Measurements from ENCODE around the gene NTF4. TPM values are rescaled to one million over a fixed set of nuclear protein-coding genes. Genes with fewer than 3 reads are reported as not detected.

Gene NTF4
- polyA plus RNA-seq, 1 experiment, result not detected

DNA sequence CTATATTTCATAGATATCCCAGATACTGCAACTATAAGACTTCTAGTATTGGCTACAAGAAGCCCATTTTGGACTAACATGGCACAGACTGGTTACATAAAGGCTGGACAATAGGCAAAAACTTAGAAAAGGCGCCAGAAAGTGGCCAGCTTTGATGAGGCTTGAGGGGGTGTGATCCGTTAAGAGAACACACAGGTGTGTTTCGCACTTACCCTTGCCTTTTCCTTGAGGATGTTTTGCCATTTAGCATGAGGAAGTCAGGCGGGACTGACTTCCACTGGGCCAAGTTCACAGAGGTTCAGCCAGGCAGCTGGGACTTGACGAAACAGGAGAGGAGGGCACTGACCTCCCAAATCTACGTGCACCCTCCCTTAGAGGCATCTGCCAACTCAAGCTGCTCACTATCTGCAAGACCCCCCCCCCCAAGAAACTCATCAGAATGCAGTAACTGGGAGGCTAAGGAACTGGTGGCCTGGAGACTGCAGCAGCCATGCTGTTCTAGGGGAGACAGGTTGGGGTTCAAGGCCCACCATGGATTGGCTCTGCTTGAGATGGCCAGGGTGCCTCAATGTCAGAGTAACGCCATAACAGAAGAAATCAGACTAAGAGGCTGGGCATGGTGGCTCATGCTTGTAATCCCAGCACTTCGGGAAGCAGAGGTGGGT lies 45.1 kb upstream of the NTF4 start:
- H3K36me3 ChIP-seq (ENCODE audit: control insufficient read depth, insufficient read depth, low read length), result peaks cover 25% of the 10 kb centered on the region
- POLR2A ChIA-PET, result no interaction called here

GRCh38 chr19:49109051-49109450 lies 44.4 kb upstream of the NTF4 start:
- ChIA-PET POLR2A (no interaction called here), CTCF (interaction anchor here (0.5 to 4.9 kb wide), 3 partner anchors 11 to 34 kb away, joined by 4 to 34 read pairs (median 7); no protein-coding TSS in a partner anchor)

More for the DNA sequence above, 45.1 kb upstream of the NTF4 start:
- TF ChIP-seq, protein P1, sequence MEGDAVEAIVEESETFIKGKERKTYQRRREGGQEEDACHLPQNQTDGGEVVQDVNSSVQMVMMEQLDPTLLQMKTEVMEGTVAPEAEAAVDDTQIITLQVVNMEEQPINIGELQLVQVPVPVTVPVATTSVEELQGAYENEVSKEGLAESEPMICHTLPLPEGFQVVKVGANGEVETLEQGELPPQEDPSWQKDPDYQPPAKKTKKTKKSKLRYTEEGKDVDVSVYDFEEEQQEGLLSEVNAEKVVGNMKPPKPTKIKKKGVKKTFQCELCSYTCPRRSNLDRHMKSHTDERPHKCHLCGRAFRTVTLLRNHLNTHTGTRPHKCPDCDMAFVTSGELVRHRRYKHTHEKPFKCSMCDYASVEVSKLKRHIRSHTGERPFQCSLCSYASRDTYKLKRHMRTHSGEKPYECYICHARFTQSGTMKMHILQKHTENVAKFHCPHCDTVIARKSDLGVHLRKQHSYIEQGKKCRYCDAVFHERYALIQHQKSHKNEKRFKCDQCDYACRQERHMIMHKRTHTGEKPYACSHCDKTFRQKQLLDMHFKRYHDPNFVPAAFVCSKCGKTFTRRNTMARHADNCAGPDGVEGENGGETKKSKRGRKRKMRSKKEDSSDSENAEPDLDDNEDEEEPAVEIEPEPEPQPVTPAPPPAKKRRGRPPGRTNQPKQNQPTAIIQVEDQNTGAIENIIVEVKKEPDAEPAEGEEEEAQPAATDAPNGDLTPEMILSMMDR (IDR thresholded peaks at IDR 0.05; ENCODE audit: insufficient read depth, low read depth, low read length), result no peak
- Histone ChIP-seq H3K27me3 (ENCODE audit: control insufficient read depth, insufficient read depth, low read length) (no peaks in the 10 kb centered on the region), H3K4me3 (ENCODE audit: low read depth, low read length) (no peak overlapping the region)
- CTCF ChIA-PET, result interaction anchor here (0.7 to 4.9 kb wide), 4 partner anchors 11 to 89 kb away, joined by 3 to 34 read pairs (median 5); no protein-coding TSS in a partner anchor
- no peak for DNase-seq (ENCODE audit: low read depth)

GRCh38 chr19:49107625-49108459 lies 43.2 kb upstream of the NTF4 start:
- no peak overlapping the region for H3K4me3 ChIP-seq (ENCODE audit: low read depth, low read length)
- peaks cover 38% of the 10 kb centered on the region for H3K36me3 ChIP-seq (ENCODE audit: control insufficient read depth, insufficient read depth, low read length)
- TF ChIP-seq, protein P1 (IDR thresholded peaks at IDR 0.05; ENCODE audit: insufficient read depth, low read depth, low read length), result no peak
- H3K27me3 ChIP-seq (ENCODE audit: control insufficient read depth, insufficient read depth, low read length), result no peaks in the 10 kb centered on the region
- CTCF ChIA-PET, result interaction anchor here (2.5 to 4.9 kb wide), 3 partner anchors 9 to 20 kb away, joined by 7 to 34 read pairs (median 11); no protein-coding TSS in a partner anchor
- DNase-seq (ENCODE audit: low read depth), result no peak
- POLR2A ChIA-PET, result no interaction called here

More at GRCh38 chr19:49109051-49109450, 44.4 kb upstream of the NTF4 start:
- Histone ChIP-seq H3K4me3 (ENCODE audit: low read depth, low read length) (no peak overlapping the region), H3K36me3 (ENCODE audit: control insufficient read depth, insufficient read depth, low read length) (peaks cover 29% of the 10 kb centered on the region), H3K27me3 (ENCODE audit: control insufficient read depth, insufficient read depth, low read length) (no peaks in the 10 kb centered on the region)
- TF ChIP-seq, protein P1 (IDR thresholded peaks at IDR 0.05; ENCODE audit: insufficient read depth, low read depth, low read length), result no peak
- DNase-seq (ENCODE audit: low read depth), result no peak

DNA sequence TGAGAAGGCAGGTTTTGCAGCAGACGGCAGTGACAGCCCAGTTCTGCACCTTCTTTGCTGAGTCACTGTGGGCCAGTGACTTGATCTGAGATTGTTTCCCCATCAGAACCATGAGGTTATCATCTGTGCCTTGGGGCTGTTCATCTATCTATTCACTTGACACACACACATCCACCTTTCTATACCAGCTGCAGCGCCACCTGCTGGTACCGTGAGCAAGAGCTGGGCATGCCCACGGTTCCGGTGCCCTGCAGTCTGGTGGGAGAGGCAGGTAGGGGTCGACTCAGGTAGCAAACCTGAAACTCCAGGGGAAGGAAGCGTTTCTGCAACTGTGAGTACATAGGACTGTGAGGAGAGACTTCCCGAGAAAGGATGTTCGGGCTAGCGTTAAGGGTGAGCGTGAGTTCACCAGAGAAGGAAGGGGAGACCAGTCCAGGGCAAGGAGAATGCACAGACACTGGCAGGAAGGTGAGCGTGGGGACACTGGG lies 42.1 kb upstream of the NTF4 start:
- Histone ChIP-seq H3K4me3 (ENCODE audit: low read depth, low read length) (no peak overlapping the region), H3K36me3 (ENCODE audit: control insufficient read depth, insufficient read depth, low read length) (peaks cover 46% of the 10 kb centered on the region), H3K27me3 (ENCODE audit: control insufficient read depth, insufficient read depth, low read length) (no peaks in the 10 kb centered on the region)
- DNase-seq (ENCODE audit: low read depth), result no peak
- ChIA-PET POLR2A (no interaction called here), CTCF (interaction anchor here (0.7 to 2.8 kb wide), 13 partner anchors 7 to 102 kb away, joined by 3 to 21 read pairs (median 5); partner anchors contain the start of gene LIN7B)
- TF ChIP-seq, protein P1 (IDR thresholded peaks at IDR 0.05; ENCODE audit: insufficient read depth, low read depth, low read length), result peak; percentile 86

Data from BJ (cell line).